Uterus (tissue), 4 donors: ENCODE measurements around the gene PXK. TPM values are rescaled to one million over a fixed set of nuclear protein-coding genes. Genes with fewer than 3 reads are reported as not detected.

Experiments
- DNase-seq, 2 donors: peaks; one replicate each; pipeline ENCODE4 v3.0.0-alpha.2; 2019 to 2020
- H3K27ac ChIP-seq, 2 donors: fragments of 200-600 bp; sonication (generic); 1 replicate in 1 of 2; 2 replicates in 1 of 2; pipeline ENCODE4 v1.5.1; 2016 to 2018
- H3K27me3 ChIP-seq, 2 donors: fragments of 200-600 bp; sonication (generic); one replicate each; pipeline ENCODE4 v1.5.1; 2018 to 2019; ENCODE audit warnings: control low read depth in 1 of 2
- H3K36me3 ChIP-seq, 2 donors: fragments of 200-600 bp; sonication (generic); one replicate each; pipeline ENCODE4 v1.5.1; 2019; ENCODE audit warnings: control low read depth in 1 of 2
- H3K4me1 ChIP-seq, 2 donors: fragments of 200-600 bp; sonication (generic); one replicate each; pipeline ENCODE4 v1.5.1; 2018 to 2019; ENCODE audit warnings: control low read depth in 1 of 2
- H3K4me3 ChIP-seq, 2 donors: fragments of 200-600 bp; sonication (generic); 1 replicate in 1 of 2; 2 replicates in 1 of 2; pipeline ENCODE4 v1.5.1; 2018 to 2019; ENCODE audit warnings: mild to moderate bottlenecking in 1 of 2
- H3K9me3 ChIP-seq, 2 donors: fragments of 200-600 bp; sonication (generic); one replicate each; pipeline ENCODE4 v1.5.1; 2019; ENCODE audit warnings: control low read depth in 1 of 2
- CTCF ChIP-seq, 4 experiments: fragments of 200-600 bp in 2 of 4; fragments of 450-650 bp in 2 of 4; sonication (generic) in 2 of 4; IDR thresholded peaks; one replicate each; pipeline ENCODE4 v1.5.1; 2016 to 2019; ENCODE audit warnings: antibody characterized with exemption in 4 of 4, mild to moderate bottlenecking in 2 of 4, moderate library complexity in 1 of 4
- POLR2A ChIP-seq, 2 donors: fragments of 450-650 bp; IDR thresholded peaks; one replicate each; pipeline ENCODE4 v1.6.1; 2016; ENCODE audit warnings: antibody characterized with exemption in 2 of 2, mild to moderate bottlenecking in 1 of 2, moderate library complexity in 1 of 2
- intact Hi-C: fragments of 100-400 bp; cut with DNase I; formaldehyde crosslinking; loops from one replicate; pipeline ENCODE4 v1.15.1; 2023; ENCODE audit warnings: low total_unique reads
- total RNA-seq, 4 donors: library from RNA; depleted of rRNA in 3 of 4; stranded (reverse); fragments of >200 nt in 3 of 4; gene quantifications; one replicate each; pipeline versions ENCODE4 v1.1.0 to v1.2.4, GENCODE V29; 2014 to 2023
- donor health status: DM: yes; HTN: yes; CAD: no.

Gene PXK
- total RNA-seq, 4 donors from 2014 or later: 15.1 to 50.5 (median 41.1) TPM

GRCh38 chr3:58307639-58308215 is 25.0 kb upstream of the PXK start:
- no peaks in the 10 kb centered on the region for H3K27me3 ChIP-seq
- H3K36me3 ChIP-seq: no peaks in the 10 kb centered on the region
- TF ChIP-seq POLR2A (IDR thresholded peaks at IDR 0.05) (no peak), CTCF (IDR thresholded peaks at IDR 0.05) (peak; percentile 19 to 24 (median 22))
- DNase-seq: no peak
- peak overlapping the region; percentile 59 to 99 for H3K4me3 ChIP-seq
- no peaks in the 10 kb centered on the region for H3K9me3 ChIP-seq
- peak overlapping the region; percentile 94 to 99 for H3K27ac ChIP-seq
- peaks cover 8 to 14% of the 10 kb centered on the region in 2 donors for H3K4me1 ChIP-seq
- intact Hi-C loops: no loop called here

GRCh38 chr3:58308728-58309127 is 24.0 kb upstream of the PXK start:
- peaks cover 8 to 14% of the 10 kb centered on the region in 2 donors for H3K4me1 ChIP-seq
- H3K36me3 ChIP-seq: no peaks in the 10 kb centered on the region
- H3K27ac ChIP-seq: no peak overlapping the region
- H3K27me3 ChIP-seq: no peaks in the 10 kb centered on the region
- no peak for TF ChIP-seq CTCF (IDR thresholded peaks at IDR 0.05)
- TF ChIP-seq POLR2A (IDR thresholded peaks at IDR 0.05): no peak
- intact Hi-C loops: no loop called here
- peak in 1 of 2 donors; percentile 40 for DNase-seq
- no peaks in the 10 kb centered on the region for H3K9me3 ChIP-seq
- peak overlapping the region in 1 of 2 donors; percentile 59 for H3K4me3 ChIP-seq

GRCh38 chr3:58317811-58318210 is 14.9 kb upstream of the PXK start:
- H3K9me3 ChIP-seq: no peaks in the 10 kb centered on the region

GRCh38 chr3:58321791-58322190 is 10.9 kb upstream of the PXK start:
- no peak overlapping the region for H3K27ac ChIP-seq
- no peaks in the 10 kb centered on the region for H3K9me3 ChIP-seq
- H3K36me3 ChIP-seq: no peaks in the 10 kb centered on the region
- no peaks in the 10 kb centered on the region for H3K4me1 ChIP-seq
- H3K4me3 ChIP-seq: no peak overlapping the region
- intact Hi-C loops: loop anchor here (5.0 to 10.0 kb wide), 2 partner anchors 91 to 313 kb away; no protein-coding TSS in a partner anchor
- DNase-seq: no peak
- TF ChIP-seq POLR2A (IDR thresholded peaks at IDR 0.05) (no peak), CTCF (IDR thresholded peaks at IDR 0.05) (no peak)
- H3K27me3 ChIP-seq: no peaks in the 10 kb centered on the region

More at GRCh38 chr3:58317811-58318210, 14.9 kb upstream of the PXK start:
- no peak overlapping the region for H3K4me3 ChIP-seq
- intact Hi-C loops: no loop called here
- TF ChIP-seq POLR2A (IDR thresholded peaks at IDR 0.05) (no peak), CTCF (IDR thresholded peaks at IDR 0.05) (no peak)
- H3K36me3 ChIP-seq: no peaks in the 10 kb centered on the region
- no peak overlapping the region for H3K27ac ChIP-seq
- DNase-seq: no peak
- H3K4me1 ChIP-seq: no peaks in the 10 kb centered on the region
- no peaks in the 10 kb centered on the region for H3K27me3 ChIP-seq

GRCh38 chr3:58322793-58323192 is 9.9 kb upstream of the PXK start:
- intact Hi-C loops: loop anchor here (5.0 to 10.0 kb wide), 2 partner anchors 90 to 312 kb away; no protein-coding TSS in a partner anchor
- H3K27ac ChIP-seq: no peak overlapping the region
- H3K36me3 ChIP-seq: no peaks in the 10 kb centered on the region
- H3K4me3 ChIP-seq: no peak overlapping the region
- no peak for TF ChIP-seq CTCF (IDR thresholded peaks at IDR 0.05)
- TF ChIP-seq POLR2A (IDR thresholded peaks at IDR 0.05): no peak
- no peaks in the 10 kb centered on the region for H3K4me1 ChIP-seq
- no peaks in the 10 kb centered on the region for H3K9me3 ChIP-seq
- no peaks in the 10 kb centered on the region for H3K27me3 ChIP-seq
- DNase-seq: no peak
